ENCODE measurements around the gene SLC7A6.

Gene SLC7A6

GRCh38 chr16:68345351-68345810 lies 81.1 kb downstream of the SLC7A6 start:
- DNase-seq (ENCODE audit: low read depth, low spot score), result peak; percentile 60

DNA sequence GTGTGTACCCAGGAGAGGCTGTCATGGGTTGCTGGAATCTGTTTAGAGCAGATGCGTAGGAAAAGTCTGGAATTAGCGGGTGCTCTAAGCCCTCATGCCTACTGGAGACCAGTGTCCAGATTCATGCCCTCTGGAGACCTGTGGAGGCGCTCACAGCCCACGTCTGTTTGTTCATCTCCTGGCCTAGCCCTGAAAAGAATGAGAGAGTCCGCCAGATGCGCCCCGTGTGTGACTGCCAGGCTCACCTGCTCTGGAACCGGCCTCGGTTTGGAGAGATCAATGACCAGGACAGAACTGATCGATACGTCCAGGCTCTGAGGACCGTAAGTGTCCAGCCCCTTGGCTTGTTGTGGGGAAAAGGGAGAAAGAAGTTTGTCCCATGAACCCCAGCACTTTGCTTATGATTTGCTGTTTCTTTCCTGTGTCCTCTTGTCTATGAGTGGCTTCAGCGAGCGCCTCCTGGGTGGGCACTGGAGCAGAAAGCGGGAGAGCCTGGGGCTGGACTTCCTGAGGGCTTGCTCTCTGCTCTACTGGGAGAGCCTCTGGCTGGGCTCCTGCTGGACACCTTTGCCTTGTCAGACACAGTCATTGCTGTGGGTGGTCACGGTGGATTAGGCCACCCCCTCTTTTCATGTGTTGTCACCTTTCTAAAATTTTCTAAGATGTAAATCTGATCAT lies 81.8 kb downstream of the SLC7A6 start:
- DNase-seq (ENCODE audit: low read depth, low spot score), result no peak

GRCh38 chr16:68346892-68347480 lies 82.7 kb downstream of the SLC7A6 start:
- no peak for DNase-seq (ENCODE audit: low read depth, low spot score)

DNA sequence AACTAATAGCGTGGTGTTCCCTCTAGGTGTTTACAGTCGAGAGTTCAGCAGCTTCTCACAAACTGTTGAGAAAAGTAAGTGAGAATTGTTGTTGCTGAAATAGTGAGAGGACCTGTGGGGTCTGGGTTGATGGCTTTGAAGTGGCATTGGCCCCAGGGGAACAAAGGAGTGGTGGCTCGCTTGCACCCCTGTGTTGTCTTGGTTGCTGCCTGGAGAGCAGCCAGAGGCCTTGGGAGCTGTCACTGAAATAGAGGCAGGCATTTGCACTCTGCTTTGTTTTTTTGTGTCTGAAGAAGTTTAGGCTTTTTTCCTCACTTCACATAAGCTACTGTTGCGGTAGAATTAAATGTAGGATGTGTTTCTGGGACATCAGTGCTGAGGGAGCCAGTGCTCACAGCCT lies 83.3 kb downstream of the SLC7A6 start:
- DNase-seq (ENCODE audit: low read depth, low spot score), result no peak

- no peak for DNase-seq (ENCODE audit: low read depth, low spot score)
Observed at GRCh38 chr16:68348639-68349445, 84.5 kb downstream of the SLC7A6 start.

DNA sequence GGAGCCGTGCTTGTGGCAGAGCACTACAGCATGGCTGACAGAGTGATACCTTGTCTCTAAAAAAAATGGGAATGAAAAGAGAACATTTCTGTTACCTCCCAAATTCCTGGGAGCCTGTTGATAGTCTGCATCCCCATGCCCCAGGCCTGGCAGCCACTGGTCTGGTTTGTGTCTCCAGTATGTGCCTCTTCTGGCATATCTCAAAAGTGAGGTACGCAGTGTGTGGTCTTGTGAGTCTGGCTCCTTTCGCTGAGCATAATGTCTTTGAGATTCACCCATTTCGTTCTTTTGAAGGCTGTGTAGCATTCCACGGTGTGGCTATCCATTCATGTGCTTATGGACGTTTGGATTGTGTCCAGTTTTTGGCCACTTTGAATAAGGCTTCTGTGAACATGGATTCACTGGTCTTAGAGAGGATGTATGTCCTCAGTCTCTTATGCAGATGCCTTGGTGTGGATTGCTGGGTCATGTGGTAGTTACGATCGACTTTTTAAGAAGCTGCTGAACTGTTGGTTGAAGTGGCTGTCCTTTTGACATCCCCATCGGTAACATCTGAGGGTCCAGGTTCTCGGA lies 85.6 kb downstream of the SLC7A6 start:
- no peak for DNase-seq (ENCODE audit: low read depth, low spot score)

GRCh38 chr16:68350813-68351350 lies 86.6 kb downstream of the SLC7A6 start:
- DNase-seq (ENCODE audit: low read depth, low spot score), result no peak

Measured in astrocyte of the hippocampus (primary cell).